HepG2 (cell line): ENCODE data around the gene A3GALT2. TPM values are rescaled to one million over a fixed set of nuclear protein-coding genes. Genes with fewer than 3 reads are reported as not detected.

Experiments
- FOXA3 ChIP-seq: IDR thresholded peaks from 2 replicates; pipeline ENCODE4 v1.6.1; 2016; ENCODE audit warnings: missing genetic modification reagents, missing compliant biosample characterization
- JUN ChIP-seq: sonication (generic); formaldehyde crosslinking; IDR thresholded peaks from 2 replicates; pipeline ENCODE4 v1.4.0; 2020; ENCODE audit warnings: mild to moderate bottlenecking, missing genetic modification reagents
- MXD1 ChIP-seq: sonication (generic); formaldehyde crosslinking; IDR thresholded peaks from 2 replicates; pipeline ENCODE4 v1.4.0; 2020; ENCODE audit warnings: mild to moderate bottlenecking, missing genetic modification reagents
- NFYB ChIP-seq: sonication (generic); formaldehyde crosslinking; IDR thresholded peaks from 2 replicates; pipeline ENCODE4 v1.4.0; 2020; ENCODE audit warnings: missing genetic modification reagents
- SMC3 ChIP-seq: IDR thresholded peaks from 2 replicates; pipeline ENCODE4 v1.6.1; 2011; ENCODE audit warnings: low read length, improper control_type of control experiment
- ZFP1 ChIP-seq: IDR thresholded peaks from 2 replicates; pipeline ENCODE4 v1.6.1; 2016
- ZFX ChIP-seq: sonication (generic); formaldehyde crosslinking; IDR thresholded peaks from 2 replicates; pipeline ENCODE4 v1.4.0; 2020; ENCODE audit warnings: mild to moderate bottlenecking, low read depth, missing genetic modification reagents, moderate library complexity
- ZNF251 ChIP-seq: sonication (generic); formaldehyde crosslinking; IDR thresholded peaks from 2 replicates; pipeline ENCODE4 v1.9.0; 2021; ENCODE audit warnings: mild to moderate bottlenecking, missing genetic modification reagents
- ZNF563 ChIP-seq: sonication (generic); formaldehyde crosslinking; IDR thresholded peaks from 2 replicates; pipeline ENCODE4 v1.8.0; 2022; ENCODE audit warnings: mild to moderate bottlenecking, moderate library complexity, missing genetic modification reagents
- ZNF574 ChIP-seq: sonication (generic); formaldehyde crosslinking; IDR thresholded peaks from 2 replicates; pipeline ENCODE4 v1.4.0; 2020; ENCODE audit warnings: missing genetic modification reagents
- polyA plus RNA-seq, 8 experiments: library from polyadenylated mRNA; depleted of rRNA in 3 of 8; stranded (reverse) in 7 of 8; unstranded in 1 of 8; fragments of >200 nt; fragmentation: Illumina TruSeq in 4 of 8; extraction: Trizol in 4 of 8; gene quantifications; 2 replicates each; pipeline versions ENCODE4 v1.2.1 to v1.2.3, GENCODE V29; 2011 to 2016; ENCODE audit warnings: low read depth in 4 of 8, missing spikeins in 1 of 8, mixed read lengths in 1 of 8; ENCODE audit not compliant: insufficient read depth in 1 of 8
- total RNA-seq, 5 experiments: library from RNA; depleted of rRNA; stranded (reverse); fragments of >200 nt; fragmentation: Illumina TruSeq; extraction: Trizol; gene quantifications; 2 replicates each; pipeline ENCODE4 v1.2.3, GENCODE V29; 2016; ENCODE audit warnings: low read depth in 1 of 5
- TF ChIP-seq, protein P1 (sequence below): sonication (generic); formaldehyde crosslinking; IDR thresholded peaks from 2 replicates; pipeline ENCODE4 v1.9.0; 2021; ENCODE audit warnings: mild to moderate bottlenecking, missing genetic modification reagents
- TF ChIP-seq, protein P2 (sequence below): sonication (generic); formaldehyde crosslinking; IDR thresholded peaks from 2 replicates; pipeline ENCODE4 v1.4.0; 2020; ENCODE audit warnings: mild to moderate bottlenecking, missing genetic modification reagents
- TF ChIP-seq, protein P3 (sequence below): sonication (generic); formaldehyde crosslinking; IDR thresholded peaks from 2 replicates; pipeline ENCODE4 v1.5.1; 2020; ENCODE audit warnings: mild to moderate bottlenecking, missing genetic modification reagents, borderline replicate concordance

Gene A3GALT2
- total and polyA plus RNA-seq, 2 of the 13 experiments (the other 11 are each of a cell fraction or from before 2014, with no cell fraction given), result not detected

DNA sequence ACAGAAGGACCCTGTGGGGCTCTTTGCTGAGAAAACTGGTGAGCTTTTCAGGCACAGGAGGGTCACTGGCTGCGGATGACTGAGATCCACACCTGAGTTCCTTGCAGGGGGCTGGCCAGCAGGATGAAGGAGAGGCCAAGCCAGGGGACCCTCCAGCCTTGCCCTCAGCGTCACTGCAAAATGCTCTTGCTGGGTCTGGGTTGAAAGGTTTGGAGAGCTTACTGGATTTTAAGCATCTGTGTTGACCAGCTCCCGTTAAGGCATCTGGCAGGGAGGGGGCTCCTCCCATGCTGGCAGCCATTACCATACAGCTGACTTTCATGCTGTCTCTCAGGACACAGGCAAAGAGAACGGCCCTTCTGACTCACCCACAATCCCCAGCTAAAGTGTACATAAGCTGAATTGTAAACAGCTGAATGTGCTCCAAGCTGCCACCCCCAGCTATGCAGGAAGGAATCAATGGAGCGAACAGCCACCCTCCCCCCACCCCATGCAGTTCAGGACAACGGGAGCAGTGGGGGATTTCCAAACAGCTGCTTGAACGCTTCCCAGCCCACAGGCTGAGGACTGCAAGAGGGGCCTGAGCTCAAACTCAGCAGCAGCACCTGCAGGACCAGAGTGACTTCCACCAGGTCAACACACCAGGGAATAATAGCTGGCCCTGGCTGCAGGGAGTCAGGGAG lies 21.3 kb upstream of the A3GALT2 start (continued):
- peak; percentile 83 for TF ChIP-seq ZNF574 (CRISPR knock-in tag)
- TF ChIP-seq, protein P1, sequence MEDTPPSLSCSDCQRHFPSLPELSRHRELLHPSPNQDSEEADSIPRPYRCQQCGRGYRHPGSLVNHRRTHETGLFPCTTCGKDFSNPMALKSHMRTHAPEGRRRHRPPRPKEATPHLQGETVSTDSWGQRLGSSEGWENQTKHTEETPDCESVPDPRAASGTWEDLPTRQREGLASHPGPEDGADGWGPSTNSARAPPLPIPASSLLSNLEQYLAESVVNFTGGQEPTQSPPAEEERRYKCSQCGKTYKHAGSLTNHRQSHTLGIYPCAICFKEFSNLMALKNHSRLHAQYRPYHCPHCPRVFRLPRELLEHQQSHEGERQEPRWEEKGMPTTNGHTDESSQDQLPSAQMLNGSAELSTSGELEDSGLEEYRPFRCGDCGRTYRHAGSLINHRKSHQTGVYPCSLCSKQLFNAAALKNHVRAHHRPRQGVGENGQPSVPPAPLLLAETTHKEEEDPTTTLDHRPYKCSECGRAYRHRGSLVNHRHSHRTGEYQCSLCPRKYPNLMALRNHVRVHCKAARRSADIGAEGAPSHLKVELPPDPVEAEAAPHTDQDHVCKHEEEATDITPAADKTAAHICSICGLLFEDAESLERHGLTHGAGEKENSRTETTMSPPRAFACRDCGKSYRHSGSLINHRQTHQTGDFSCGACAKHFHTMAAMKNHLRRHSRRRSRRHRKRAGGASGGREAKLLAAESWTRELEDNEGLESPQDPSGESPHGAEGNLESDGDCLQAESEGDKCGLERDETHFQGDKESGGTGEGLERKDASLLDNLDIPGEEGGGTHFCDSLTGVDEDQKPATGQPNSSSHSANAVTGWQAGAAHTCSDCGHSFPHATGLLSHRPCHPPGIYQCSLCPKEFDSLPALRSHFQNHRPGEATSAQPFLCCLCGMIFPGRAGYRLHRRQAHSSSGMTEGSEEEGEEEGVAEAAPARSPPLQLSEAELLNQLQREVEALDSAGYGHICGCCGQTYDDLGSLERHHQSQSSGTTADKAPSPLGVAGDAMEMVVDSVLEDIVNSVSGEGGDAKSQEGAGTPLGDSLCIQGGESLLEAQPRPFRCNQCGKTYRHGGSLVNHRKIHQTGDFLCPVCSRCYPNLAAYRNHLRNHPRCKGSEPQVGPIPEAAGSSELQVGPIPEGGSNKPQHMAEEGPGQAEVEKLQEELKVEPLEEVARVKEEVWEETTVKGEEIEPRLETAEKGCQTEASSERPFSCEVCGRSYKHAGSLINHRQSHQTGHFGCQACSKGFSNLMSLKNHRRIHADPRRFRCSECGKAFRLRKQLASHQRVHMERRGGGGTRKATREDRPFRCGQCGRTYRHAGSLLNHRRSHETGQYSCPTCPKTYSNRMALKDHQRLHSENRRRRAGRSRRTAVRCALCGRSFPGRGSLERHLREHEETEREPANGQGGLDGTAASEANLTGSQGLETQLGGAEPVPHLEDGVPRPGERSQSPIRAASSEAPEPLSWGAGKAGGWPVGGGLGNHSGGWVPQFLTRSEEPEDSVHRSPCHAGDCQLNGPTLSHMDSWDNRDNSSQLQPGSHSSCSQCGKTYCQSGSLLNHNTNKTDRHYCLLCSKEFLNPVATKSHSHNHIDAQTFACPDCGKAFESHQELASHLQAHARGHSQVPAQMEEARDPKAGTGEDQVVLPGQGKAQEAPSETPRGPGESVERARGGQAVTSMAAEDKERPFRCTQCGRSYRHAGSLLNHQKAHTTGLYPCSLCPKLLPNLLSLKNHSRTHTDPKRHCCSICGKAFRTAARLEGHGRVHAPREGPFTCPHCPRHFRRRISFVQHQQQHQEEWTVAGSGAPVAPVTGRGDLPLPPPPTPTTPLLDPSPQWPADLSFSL (CRISPR knock-in tag), result no peak; the same call in 1 of the 2 replicates
- TF ChIP-seq, protein P2, sequence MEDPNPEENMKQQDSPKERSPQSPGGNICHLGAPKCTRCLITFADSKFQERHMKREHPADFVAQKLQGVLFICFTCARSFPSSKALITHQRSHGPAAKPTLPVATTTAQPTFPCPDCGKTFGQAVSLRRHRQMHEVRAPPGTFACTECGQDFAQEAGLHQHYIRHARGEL (CRISPR knock-in tag), result no peak
- no peak for TF ChIP-seq NFYB (CRISPR knock-in tag)
- 0 out of 2 replicates have a peak, but pooled peaks have one; percentile 39 for TF ChIP-seq ZNF563
- TF ChIP-seq, protein P3, sequence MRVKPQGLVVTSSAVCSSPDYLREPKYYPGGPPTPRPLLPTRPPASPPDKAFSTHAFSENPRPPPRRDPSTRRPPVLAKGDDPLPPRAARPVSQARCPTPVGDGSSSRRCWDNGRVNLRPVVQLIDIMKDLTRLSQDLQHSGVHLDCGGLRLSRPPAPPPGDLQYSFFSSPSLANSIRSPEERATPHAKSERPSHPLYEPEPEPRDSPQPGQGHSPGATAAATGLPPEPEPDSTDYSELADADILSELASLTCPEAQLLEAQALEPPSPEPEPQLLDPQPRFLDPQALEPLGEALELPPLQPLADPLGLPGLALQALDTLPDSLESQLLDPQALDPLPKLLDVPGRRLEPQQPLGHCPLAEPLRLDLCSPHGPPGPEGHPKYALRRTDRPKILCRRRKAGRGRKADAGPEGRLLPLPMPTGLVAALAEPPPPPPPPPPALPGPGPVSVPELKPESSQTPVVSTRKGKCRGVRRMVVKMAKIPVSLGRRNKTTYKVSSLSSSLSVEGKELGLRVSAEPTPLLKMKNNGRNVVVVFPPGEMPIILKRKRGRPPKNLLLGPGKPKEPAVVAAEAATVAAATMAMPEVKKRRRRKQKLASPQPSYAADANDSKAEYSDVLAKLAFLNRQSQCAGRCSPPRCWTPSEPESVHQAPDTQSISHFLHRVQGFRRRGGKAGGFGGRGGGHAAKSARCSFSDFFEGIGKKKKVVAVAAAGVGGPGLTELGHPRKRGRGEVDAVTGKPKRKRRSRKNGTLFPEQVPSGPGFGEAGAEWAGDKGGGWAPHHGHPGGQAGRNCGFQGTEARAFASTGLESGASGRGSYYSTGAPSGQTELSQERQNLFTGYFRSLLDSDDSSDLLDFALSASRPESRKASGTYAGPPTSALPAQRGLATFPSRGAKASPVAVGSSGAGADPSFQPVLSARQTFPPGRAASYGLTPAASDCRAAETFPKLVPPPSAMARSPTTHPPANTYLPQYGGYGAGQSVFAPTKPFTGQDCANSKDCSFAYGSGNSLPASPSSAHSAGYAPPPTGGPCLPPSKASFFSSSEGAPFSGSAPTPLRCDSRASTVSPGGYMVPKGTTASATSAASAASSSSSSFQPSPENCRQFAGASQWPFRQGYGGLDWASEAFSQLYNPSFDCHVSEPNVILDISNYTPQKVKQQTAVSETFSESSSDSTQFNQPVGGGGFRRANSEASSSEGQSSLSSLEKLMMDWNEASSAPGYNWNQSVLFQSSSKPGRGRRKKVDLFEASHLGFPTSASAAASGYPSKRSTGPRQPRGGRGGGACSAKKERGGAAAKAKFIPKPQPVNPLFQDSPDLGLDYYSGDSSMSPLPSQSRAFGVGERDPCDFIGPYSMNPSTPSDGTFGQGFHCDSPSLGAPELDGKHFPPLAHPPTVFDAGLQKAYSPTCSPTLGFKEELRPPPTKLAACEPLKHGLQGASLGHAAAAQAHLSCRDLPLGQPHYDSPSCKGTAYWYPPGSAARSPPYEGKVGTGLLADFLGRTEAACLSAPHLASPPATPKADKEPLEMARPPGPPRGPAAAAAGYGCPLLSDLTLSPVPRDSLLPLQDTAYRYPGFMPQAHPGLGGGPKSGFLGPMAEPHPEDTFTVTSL (CRISPR knock-in tag), result peak; percentile 76; the same call in 1 of the 2 replicates
- TF ChIP-seq FOXA3, result peak; percentile 100
- TF ChIP-seq JUN (CRISPR knock-in tag), result peak; percentile 92
- TF ChIP-seq ZFP1 (CRISPR knock-in tag), result peak; percentile 95
- peak; percentile 44; the same call in 1 of the 2 replicates for TF ChIP-seq ZFX (CRISPR knock-in tag)
- TF ChIP-seq SMC3, result peak; percentile 27; the same call in 1 of the 2 replicates
- TF ChIP-seq MXD1 (CRISPR knock-in tag), result peak; percentile 64; the same call in 1 of the 2 replicates
- TF ChIP-seq ZNF251, result no peak
